HG02970 (cell line): ENCODE results near the gene PIEZO2.

ENCODE experiments used
- ATAC-seq: cut with Tn5 transposase; IDR thresholded peaks from one replicate; pipeline ENCODE4 v1.9.1; 2021; ENCODE audit warnings: mild to moderate bottlenecking, moderate library complexity, moderate number of reproducible peaks; ENCODE audit not compliant: unreplicated experiment, low FRiP score

PIEZO2 gene

DNA sequence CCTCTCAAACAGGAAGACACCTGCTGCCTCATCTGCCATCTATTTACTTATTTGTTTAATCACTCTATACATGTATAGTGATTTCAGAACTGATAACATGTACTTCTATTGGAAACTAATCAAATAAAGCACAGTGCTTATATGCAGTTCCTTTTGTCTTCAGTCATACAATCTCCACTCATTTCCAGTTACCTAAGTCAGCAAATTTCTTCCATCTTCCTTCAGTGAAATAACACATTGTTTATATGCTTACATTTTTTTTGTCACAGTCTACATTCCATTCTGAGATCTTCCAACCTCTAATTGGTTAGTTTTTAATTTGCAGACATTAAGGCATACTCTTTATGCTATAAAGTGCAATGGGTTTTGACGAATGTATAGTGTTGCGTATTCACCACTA is 323.0 kb downstream of the PIEZO2 start:
- no peak for ATAC-seq

DNA sequence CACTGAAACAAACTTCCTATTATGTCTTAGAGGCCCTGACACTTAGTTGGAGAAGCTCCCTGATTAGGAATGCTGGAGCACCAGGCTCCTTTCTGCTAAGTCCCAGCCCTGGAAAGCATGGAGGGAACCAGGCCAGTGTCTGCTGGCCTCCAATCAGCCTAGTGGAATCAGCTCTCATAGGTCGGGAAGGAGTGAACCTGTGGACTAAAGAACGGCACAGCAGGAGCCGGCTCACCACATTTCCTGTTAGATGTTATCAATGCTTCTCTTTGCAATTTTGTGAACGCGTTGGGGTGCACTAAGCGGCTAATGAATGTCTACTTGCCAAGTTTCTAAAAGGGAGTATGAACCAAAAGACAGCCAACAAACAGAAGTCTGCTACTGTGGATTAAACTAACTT is 326.9 kb downstream of the PIEZO2 start:
- no peak for ATAC-seq

DNA sequence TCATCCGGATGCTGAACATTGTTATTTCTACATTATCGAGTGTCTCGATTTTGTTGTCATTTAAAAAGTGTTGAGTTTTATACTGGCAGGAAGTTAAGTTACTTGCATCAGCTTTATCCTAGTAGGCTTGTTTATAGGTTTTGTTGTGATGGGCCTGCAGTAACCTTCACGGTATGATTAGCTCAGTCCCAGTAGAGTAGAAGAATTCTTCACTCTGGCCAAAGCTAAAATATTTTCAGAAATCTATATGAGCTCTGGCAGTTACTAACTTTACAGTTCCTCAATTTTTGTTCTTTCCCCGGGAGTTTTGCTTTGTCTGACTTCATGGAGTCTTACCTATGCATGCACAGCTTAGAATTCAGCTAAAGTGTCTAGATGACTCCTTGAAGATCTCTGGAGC is 328.7 kb downstream of the PIEZO2 start:
- ATAC-seq, result no peak

DNA sequence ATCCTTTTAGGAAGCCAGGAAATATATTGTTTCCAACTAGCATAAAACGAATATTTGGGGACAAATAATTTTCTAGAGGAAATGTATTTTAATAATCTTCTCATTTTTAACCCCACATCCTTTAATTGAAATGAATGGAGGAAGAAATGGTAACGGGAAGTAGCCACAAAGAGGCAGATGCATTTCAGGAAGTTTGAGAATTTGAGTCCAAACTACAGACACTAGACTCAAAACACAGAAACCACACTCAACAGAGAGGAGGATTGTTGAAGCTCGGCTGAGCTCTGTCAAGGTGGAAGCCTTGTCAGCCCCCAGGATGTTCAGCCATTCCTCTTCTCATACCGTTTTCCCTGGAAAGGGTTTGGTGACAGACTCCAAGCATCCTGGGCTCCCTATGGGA is 335.0 kb downstream of the PIEZO2 start:
- no peak for ATAC-seq

DNA sequence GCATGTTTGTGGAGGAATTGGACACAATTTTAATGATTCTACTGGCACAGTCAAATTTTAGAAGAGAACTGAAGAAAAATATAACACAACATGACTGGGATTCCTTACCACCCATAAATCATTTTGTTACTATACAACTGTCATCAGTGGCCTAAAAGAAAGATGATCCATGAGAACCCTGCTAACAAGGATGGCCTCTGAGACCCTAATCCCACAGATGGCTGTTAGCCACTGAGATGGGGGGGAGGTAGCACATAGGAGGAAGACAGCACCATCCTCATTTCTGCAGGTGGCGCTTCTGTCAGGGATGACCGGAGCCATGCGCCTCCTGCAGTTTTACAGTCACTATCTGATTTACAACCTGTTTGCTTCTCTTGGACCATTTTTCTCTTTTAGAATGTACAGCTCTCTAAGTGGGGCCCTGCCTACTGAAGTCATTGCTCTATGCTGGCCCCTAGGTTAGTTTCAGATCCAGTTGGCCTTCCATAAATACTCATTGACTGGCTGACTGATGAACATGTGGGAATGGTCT is 343.7 kb downstream of the PIEZO2 start:
- ATAC-seq, result no peak

DNA sequence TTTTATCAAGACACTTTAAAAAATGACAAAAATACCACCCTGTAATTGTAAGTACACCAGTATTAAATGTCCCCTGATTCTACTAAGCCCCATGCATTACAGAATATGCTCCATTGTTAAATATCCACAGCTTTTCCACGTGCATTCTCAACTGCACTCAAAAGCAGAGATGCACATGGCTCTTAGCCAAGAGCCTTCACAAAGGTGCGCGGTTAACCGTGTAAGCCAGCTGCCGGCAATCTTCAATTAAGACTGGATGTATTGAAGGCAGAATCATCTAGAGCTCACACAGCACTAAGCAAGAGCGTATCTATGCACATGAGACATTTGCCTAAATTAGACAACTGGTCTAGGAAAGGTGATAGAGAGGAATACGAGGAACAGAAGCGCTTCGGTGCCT is 345.2 kb downstream of the PIEZO2 start:
- ATAC-seq, result no peak

DNA sequence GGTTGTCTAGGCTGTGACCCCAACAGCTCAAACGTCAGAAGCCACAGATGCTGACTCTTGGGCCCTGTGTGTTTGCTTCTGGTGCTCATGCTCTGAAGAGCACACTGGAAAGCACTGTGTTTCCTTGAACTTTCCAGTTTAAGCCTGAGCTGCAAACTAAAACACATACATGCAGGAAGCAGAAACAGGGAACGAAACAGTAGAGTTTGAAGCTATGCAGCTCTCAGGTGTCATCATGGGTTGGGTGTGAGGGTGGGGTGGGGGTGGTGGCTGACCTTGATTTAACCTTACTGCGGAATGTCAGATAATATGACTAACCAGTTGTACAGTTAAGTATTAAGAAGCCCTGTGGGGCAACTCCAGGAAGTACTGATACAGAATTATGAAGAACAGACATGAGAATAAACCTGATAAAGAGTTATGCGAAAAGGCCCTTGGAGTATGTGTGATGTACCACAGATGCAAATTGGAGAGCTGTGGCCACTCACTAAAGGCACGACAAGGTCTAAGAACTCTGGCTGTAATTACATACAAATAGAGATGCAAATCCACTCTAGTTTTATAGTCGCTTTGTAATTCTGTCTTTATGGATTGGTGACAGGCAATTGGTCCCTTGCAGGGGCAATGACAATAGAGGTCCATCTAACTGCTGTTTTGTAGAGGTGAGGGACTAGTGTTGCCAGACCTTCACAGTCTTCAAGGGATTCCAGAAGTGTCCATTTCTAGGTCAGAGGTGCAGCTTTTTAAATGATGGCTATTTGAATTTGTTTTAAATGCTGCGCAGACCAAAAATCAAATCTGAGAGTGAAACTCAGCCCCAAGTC is 350.4 kb downstream of the PIEZO2 start:
- ATAC-seq, result no peak

DNA sequence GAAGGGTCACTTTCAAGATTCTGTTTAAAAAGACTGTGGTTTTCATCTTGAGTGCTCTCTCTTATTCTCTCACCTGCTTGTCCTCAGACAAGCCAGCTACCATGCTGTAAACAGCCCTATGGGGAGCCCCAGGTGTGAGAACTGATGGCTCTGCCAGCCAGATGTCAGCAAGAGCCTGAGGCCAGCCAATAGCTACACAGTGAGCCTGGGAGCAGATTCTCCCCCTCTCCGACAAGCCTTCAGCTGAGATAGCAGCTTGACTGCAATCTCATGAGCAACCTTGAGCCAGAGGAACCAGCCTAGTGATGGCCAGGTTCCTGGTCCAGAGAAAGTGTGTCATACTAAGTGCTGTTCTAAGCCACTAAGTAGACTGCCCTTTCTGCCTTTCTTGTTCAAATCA is 351.5 kb downstream of the PIEZO2 start:
- ATAC-seq, result no peak

DNA sequence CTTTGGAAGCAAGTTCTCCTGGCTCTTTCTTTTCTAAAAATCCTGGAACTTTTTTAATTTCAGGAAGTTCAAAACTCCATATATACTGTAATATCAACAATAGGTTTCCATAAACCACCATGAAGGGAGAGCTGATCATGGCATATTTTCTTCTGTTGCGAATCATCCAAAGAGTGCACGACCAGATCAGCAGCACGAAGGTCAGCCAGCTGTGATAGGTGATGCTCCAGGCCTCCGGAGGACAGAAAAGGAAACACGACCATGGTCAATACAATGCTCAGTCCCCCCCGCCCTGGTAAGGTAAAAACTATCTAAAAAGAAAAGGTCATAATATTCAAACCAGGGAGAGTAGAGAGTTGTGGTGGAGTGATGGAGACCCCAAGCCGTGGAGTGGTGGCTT is 354.6 kb downstream of the PIEZO2 start:
- ATAC-seq, result no peak

DNA sequence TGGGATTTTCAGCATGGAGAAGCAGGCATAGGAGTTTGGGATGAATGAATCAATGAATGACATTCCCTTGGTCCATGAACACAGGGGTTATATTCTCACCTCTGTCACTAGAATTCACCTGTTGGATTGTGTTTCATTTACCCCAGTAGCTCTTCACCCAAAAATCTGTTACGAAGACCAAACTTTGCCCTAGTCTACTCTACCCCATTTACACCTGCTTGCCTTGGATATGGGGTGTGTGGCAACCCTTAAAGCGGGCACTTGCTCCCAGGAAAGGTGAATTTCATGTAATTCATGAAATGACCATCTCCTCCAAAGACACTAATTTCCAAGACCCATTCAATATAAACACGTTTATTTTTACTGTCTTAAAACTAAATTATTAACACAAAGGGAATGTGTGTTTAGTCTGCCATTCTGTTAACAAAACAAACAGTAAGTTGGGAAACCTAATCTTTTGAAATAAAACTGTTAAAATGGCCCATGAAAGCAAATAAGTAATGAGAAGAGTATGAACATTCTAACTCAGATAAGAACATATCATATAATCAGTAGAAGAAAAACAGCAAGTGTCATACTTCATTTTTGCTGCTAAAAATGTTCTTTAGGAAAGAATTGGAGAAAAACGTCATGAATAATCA is 355.5 kb downstream of the PIEZO2 start:
- no peak for ATAC-seq

DNA sequence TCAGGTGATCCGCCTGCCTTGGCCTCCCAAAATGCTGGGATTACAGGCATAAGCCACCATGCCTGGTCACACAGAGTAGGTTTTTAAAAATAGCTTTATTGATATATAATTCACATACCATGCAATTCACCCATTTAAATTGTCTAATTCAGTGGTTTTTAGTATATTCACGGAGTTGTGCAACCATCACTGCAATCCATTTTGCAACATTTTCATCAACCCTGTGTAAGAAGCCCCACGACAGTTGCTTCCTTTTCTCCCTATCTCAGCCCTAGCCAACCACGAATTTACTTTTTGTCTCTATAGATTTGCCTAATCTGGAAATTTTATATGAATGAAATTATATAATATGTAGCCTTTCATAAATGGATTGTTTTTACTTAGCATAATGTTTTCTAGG is 357.2 kb downstream of the PIEZO2 start:
- no peak for ATAC-seq

DNA sequence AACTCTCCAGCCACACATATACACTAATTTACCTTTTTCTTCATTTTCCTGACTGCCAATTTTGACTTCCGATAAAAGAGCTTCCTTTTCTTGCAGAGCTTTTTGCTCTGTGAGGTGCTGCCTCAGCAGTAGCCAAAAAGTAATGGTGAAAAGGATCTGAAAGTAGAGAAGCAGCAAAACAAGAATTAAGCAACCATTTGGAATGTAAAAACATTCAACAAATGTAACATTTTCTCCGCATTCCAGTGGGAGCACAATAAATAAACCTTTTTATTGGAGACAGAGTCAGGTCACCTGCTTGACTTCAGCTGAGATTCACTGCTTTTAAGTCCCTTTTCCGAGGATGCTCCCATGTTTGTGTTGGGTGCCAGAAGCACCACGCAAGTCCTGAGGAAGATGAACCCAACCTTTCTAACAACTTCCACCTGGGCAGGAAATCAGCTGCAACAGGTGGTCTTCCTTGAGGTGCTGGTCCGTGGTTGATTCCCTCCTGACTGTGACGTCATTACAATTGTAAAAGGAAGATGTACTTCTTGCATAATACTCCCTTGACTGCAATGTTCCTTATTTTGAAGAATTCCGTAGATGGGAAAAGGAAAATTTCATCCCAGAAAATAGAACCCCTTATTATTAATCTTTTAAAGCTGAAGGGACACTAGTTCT is 358.1 kb downstream of the PIEZO2 start:
- no peak for ATAC-seq

DNA sequence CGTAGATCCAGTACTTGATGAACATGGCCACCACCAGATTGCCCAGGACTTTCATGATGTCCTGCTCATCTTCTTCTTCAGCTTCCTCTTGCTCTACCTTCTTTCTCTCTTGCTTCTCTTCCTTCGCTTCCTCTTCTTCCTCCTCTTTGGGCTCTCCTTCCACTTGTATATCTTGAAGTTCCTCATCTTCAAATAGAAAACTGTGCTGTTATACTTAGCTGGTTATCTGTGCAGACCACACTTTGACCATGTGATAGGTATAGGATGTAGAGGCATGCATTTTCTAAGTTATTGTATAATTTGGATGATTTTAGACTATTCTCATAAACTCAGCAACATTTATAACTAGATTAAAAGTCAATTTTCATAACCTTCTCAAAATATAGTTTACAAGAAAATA is 360.2 kb downstream of the PIEZO2 start:
- ATAC-seq, result no peak

DNA sequence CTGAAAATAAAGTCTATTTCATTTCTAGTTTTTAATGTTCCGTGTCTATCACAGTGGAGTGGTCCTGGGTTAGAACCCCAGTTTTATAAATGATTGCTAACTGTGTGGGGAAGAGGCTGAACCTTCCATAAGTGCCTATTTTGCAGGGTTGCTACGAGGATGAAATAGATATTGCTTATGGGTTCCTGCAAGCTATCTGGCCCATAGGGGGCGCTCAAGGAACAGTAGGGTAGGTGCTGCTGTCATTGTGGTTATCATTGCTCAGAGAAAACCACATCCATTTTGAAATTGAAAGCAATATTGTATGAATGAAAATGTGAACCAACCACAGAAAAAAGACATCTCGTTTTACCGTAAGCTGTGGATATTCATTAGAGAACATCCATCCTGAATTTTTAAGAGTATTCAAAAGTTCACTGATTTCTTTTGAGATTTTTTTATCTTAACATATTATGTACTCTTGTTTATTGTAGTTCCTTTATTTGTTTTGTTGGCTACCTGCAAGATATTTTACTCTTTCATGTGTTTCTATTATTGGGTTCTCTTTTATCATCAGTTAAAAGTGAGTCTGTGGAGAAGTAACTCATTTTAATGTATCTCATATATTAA is 362.0 kb downstream of the PIEZO2 start:
- peak; percentile 88 for ATAC-seq

DNA sequence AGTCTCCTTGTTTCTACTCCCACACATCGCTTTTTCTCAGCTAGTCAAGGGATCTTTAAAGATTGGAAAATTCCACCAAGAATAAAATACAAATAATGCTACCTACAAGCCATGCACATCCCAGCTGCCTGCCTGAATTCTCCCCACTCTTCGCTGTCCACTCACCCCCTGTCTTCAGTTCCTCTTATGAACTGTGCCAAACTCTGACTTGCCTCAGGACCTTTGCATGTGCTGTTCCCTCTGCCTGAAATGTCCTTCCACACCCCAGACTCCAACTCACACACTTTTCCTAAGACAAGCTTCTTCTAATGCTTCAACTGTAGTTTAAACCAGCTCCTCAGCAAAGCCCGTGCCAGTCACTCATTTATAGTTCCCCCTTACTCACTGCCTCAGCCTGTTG is 363.6 kb downstream of the PIEZO2 start:
- no peak for ATAC-seq

DNA sequence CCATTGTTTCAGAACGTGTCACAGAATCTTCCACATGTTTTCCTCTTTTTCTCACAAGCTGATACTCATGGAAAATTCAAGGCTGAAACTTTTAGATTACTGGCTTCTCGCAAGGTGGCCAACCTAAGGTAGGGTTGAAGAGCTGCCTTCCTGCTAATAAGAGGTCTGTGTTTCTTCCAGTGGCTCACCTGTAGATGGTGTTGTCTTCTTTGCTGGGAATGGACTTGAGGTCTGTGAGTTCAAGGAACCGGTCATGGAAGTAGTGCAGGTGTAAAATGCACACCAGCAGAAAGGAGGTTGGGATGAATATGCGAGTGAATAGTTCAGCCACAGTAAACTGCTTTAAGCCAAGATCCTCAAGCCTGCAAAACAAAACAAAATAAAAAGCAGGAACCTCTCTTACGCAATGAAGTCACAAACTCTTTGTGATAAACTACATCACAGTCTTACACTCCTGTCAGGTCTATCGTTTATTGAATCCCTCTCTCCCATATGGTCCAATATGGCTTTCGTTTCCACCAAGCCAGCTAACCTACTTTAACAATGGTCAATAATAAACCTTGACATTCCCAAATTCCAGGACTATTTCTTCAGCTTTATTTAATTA is 364.7 kb downstream of the PIEZO2 start:
- ATAC-seq, result no peak

DNA sequence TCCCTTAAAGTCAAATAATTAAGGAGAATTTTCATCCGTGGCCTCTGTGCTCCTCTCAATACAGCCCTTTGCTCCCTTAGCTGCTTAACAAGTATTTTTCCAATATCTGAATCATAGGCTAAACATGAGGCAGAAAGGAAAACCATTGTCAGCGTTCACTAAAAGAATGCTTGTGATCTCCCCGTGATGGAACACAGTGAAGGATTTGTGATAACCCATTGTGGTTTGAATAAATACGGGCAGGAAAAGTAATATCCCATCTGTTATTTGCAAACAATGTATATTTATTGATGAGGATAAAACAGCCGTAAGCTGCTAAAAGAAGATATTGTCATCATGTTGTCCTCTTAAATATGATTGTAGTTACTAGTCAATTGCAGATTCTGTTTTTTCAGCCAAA is 365.4 kb downstream of the PIEZO2 start:
- no peak for ATAC-seq

DNA sequence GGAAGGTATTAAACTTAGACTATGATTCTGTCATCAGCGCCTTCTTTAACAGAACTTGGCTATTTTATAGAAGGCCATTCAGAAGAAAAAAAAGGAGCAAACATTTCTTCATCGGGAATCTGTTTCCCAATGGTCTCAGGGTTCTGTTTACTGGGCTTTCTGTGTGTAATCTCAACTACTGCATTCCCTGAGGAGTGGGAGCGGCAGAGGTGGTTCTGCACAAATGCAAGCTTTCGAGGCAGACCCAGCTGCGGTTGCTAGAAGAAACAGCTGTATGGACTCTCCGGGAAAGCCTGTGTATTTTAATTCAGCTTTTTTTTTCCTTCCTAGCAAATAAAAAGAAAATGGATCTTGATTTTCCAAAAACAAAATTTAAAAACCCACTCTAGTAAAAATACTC is 372.9 kb downstream of the PIEZO2 start:
- ATAC-seq, result no peak

DNA sequence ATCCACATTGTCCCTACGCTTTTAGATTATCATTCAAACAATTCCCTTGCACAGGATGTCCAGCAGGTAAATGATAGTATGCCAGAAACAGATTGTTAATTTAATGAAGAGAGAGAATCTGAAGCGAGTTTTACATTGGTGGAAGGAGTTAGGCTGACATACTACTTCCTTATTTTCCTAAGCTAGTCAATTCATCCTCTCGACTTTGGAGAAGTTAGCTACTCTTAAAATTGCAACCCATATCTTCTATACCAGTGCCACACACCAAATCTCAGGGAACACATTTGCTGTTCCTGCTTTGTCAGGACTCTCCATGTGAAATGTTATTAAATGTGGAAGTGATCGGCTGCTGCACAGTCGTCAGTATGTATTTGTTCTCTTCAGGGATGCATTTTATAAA is 374.3 kb downstream of the PIEZO2 start:
- no peak for ATAC-seq

DNA sequence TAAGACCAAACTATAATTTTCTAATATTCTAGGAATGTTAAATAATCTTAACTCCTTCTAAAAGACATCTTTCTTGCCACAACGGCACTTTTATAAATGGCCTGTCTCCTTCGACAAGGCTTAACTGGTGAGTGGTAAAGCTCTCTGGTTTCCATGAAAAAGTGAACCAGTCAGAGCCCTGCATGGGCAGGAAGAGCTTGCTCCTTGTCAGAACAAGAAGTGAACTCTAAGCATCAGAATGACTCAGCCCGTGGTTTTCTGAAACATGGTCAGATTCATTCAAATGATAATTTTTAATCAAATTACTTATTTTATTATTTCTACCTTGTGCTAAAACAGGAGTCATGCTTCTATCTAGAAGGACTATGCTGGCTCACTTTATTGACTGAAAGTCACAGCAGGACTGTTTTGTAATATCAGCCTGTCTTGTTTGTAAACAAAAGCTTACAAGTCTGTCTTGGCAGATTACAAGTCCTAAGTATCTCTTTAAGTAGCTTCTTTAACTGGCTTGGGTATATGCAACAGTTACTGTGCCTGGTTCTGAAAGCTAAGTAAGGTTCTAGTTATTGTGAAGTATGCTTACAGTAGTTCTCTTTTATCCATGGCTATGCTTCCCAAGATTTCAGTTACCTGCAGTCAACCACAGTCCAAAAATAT is 378.2 kb downstream of the PIEZO2 start:
- no peak for ATAC-seq
